ENCODE data around the gene FES. TPM values are rescaled to one million over a fixed set of nuclear protein-coding genes. Genes with fewer than 3 reads are reported as not detected.
"Not testable (repeated sequence)": the region's sequence is repeated elsewhere in the genome, so short reads cannot be mapped to it uniquely, and the experiment has no call there.

The FES gene
- total RNA-seq, 8 experiments from 2014 or later: 0.42 to 5.5 (median 1.3) TPM

GRCh38 chr15:90922712-90923322, 38.5 kb downstream of the FES start:
- in situ Hi-C loops (cut with MboI; ENCODE audit: low pct_unique_long_range_greater_than_20kb in 2 of 9, low sequenced_read_pairs in 9 of 9, unreplicated experiment in 9 of 9); H3K4me3 ChIP-seq; H3K4me1 ChIP-seq (replicated peaks in 1 of 2); H3K27ac ChIP-seq: not testable (repeated sequence)
- peak in 3 of 8 experiments; percentile 23 to 74 (median 50) for ATAC-seq (replicated peaks in 6 of 8)
- WGBS, 10 experiments: 100% methylated on average over 1 to 4 of the region's 7 CpGs; no CpG with 5 or more reads in 6 of the 10 experiments

GRCh38 chr15:90924375-90924774, 40.1 kb downstream of the FES start:
- 58 to 100% (median 94%) methylated on average over 1 to 4 of the region's 5 CpGs; no CpG with 5 or more reads in 2 of the 10 experiments for WGBS, 10 experiments

GRCh38 chr15:90926766-90927165, 42.5 kb downstream of the FES start:
- in situ Hi-C loops (cut with MboI; ENCODE audit: low pct_unique_long_range_greater_than_20kb in 2 of 9, low sequenced_read_pairs in 9 of 9, unreplicated experiment in 9 of 9); H3K27ac ChIP-seq; H3K4me3 ChIP-seq; H3K4me1 ChIP-seq (replicated peaks in 1 of 2); ATAC-seq (replicated peaks in 6 of 8): not testable (repeated sequence)
- WGBS, 10 experiments: 89 to 100% (median 95%) methylated on average over 2 to 7 of the region's 10 CpGs

More at GRCh38 chr15:90924375-90924774, 40.1 kb downstream of the FES start:
- Histone ChIP-seq H3K27ac (no peak overlapping the region), H3K4me3 (no peak overlapping the region), H3K4me1 (replicated peaks in 1 of 2) (no peaks in the 10 kb centered on the region)
- in situ Hi-C loops (cut with MboI; ENCODE audit: low pct_unique_long_range_greater_than_20kb in 2 of 9, low sequenced_read_pairs in 9 of 9, unreplicated experiment in 9 of 9): no loop called here
- ATAC-seq (replicated peaks in 6 of 8): peak in 3 of 8 experiments; percentile 34 to 77 (median 43)

- WGBS, 10 experiments: 86 to 100% (median 100%) methylated on average over 1 to 7 of the region's 7 CpGs; no CpG with 5 or more reads in 2 of the 10 experiments
Observed at GRCh38 chr15:90928106-90928505, 43.8 kb downstream of the FES start.

GRCh38 chr15:90929246-90930019, 45.1 kb downstream of the FES start:
- ATAC-seq (replicated peaks in 6 of 8): peak in 2 of 8 experiments; percentile 1
- H3K27ac ChIP-seq: no peak overlapping the region
- in situ Hi-C loops (cut with MboI; ENCODE audit: low pct_unique_long_range_greater_than_20kb in 2 of 9, low sequenced_read_pairs in 9 of 9, unreplicated experiment in 9 of 9): no loop called here
- 46 to 96% (median 90%) methylated on average over 9 to 21 of the region's 21 CpGs for WGBS, 10 experiments
- no peak overlapping the region for H3K4me3 ChIP-seq
- H3K4me1 ChIP-seq (replicated peaks in 1 of 2): peaks cover 3 to 9% of the 10 kb centered on the region in 2 donors

More at GRCh38 chr15:90928106-90928505, 43.8 kb downstream of the FES start:
- H3K27ac ChIP-seq; ATAC-seq (replicated peaks in 6 of 8); H3K4me3 ChIP-seq; in situ Hi-C loops (cut with MboI; ENCODE audit: low pct_unique_long_range_greater_than_20kb in 2 of 9, low sequenced_read_pairs in 9 of 9, unreplicated experiment in 9 of 9); H3K4me1 ChIP-seq (replicated peaks in 1 of 2): not testable (repeated sequence)

GRCh38 chr15:90930861-90931574, 46.7 kb downstream of the FES start:
- no peak overlapping the region for H3K27ac ChIP-seq
- WGBS, 10 experiments: 39 to 100% (median 86%) methylated on average over 1 to 9 of the region's 15 CpGs; no CpG with 5 or more reads in 3 of the 10 experiments
- no peak for ATAC-seq (replicated peaks in 6 of 8)
- H3K4me1 ChIP-seq (replicated peaks in 1 of 2): peaks cover 5 to 11% of the 10 kb centered on the region in 2 donors
- in situ Hi-C loops (cut with MboI; ENCODE audit: low pct_unique_long_range_greater_than_20kb in 2 of 9, low sequenced_read_pairs in 9 of 9, unreplicated experiment in 9 of 9): no loop called here
- H3K4me3 ChIP-seq: peak overlapping the region in 1 of 5 donors; percentile 61

GRCh38 chr15:90931575-90931827, 47.2 kb downstream of the FES start:
- in situ Hi-C loops (cut with MboI; ENCODE audit: low pct_unique_long_range_greater_than_20kb in 2 of 9, low sequenced_read_pairs in 9 of 9, unreplicated experiment in 9 of 9): no loop called here
- H3K27ac ChIP-seq: no peak overlapping the region
- ATAC-seq (replicated peaks in 6 of 8): no peak
- peak overlapping the region in 4 of 5 donors; percentile 56 to 85 (median 69) for H3K4me3 ChIP-seq
- H3K4me1 ChIP-seq (replicated peaks in 1 of 2): peaks cover 8 to 16% of the 10 kb centered on the region in 2 donors
- WGBS, 10 experiments: 17 to 51% (median 32%) methylated on average over 1 to 6 of the region's 6 CpGs; no CpG with 5 or more reads in 6 of the 10 experiments

- WGBS, 10 experiments: 0 to 80% (median 4%) methylated on average over 1 to 17 of the region's 52 CpGs; no CpG with 5 or more reads in 4 of the 10 experiments
- Histone ChIP-seq H3K4me3 (peak within 1 kb of the TSS; percentile 56 to 85 (median 77)), H3K27ac (peak within 1 kb of the TSS; percentile 7 to 38), H3K4me1 (replicated peaks in 1 of 2) (peaks cover 8 to 18% of the 10 kb centered on the region in 2 donors)
- ATAC-seq (replicated peaks in 6 of 8): peak; percentile 28 to 53 (median 40)
- in situ Hi-C loops (cut with MboI; ENCODE audit: low pct_unique_long_range_greater_than_20kb in 2 of 9, low sequenced_read_pairs in 9 of 9, unreplicated experiment in 9 of 9): no loop called here
Observed at GRCh38 chr15:90931828-90932659, 47.7 kb downstream of the FES start, which contains the start of gene HDDC3. HDDC3 (minus strand) TSS chr15:90932549; CDS start chr15:90932540, 9 bp downstream.

- in situ Hi-C loops (cut with MboI; ENCODE audit: low pct_unique_long_range_greater_than_20kb in 2 of 9, low sequenced_read_pairs in 9 of 9, unreplicated experiment in 9 of 9): no loop called here
- 15 to 80% (median 23%) methylated on average over 1 to 5 of the region's 5 CpGs; no CpG with 5 or more reads in 7 of the 10 experiments for WGBS, 10 experiments
- Histone ChIP-seq H3K4me1 (replicated peaks in 1 of 2) (peaks cover 8 to 18% of the 10 kb centered on the region in 2 donors), H3K27ac (no peak overlapping the region), H3K4me3 (peak overlapping the region; percentile 56 to 85 (median 77))
- no peak for ATAC-seq (replicated peaks in 6 of 8)
Observed at GRCh38 chr15:90932660-90932991, 48.3 kb downstream of the FES start.

- peaks cover 8 to 18% of the 10 kb centered on the region in 2 donors for H3K4me1 ChIP-seq (replicated peaks in 1 of 2)
- in situ Hi-C loops (cut with MboI; ENCODE audit: low pct_unique_long_range_greater_than_20kb in 2 of 9, low sequenced_read_pairs in 9 of 9, unreplicated experiment in 9 of 9): no loop called here
- 0 to 100% (median 0%) methylated on average over 1 of the region's 1 CpG; no CpG with 5 or more reads in 6 of the 10 experiments for WGBS, 10 experiments
- no peak for ATAC-seq (replicated peaks in 6 of 8)
- no peak overlapping the region for H3K27ac ChIP-seq
- no peak overlapping the region for H3K4me3 ChIP-seq
Observed at GRCh38 chr15:90933301-90933700, 49.0 kb downstream of the FES start.

GRCh38 chr15:90934256-90934948, 50.1 kb downstream of the FES start:
- in situ Hi-C loops (cut with MboI; ENCODE audit: low pct_unique_long_range_greater_than_20kb in 2 of 9, low sequenced_read_pairs in 9 of 9, unreplicated experiment in 9 of 9): no loop called here
- ATAC-seq (replicated peaks in 6 of 8): peak; percentile 8 to 52 (median 44)
- 0 to 10% (median 0%) methylated on average over 1 to 4 of the region's 19 CpGs; no CpG with 5 or more reads in 5 of the 10 experiments for WGBS, 10 experiments
- peak overlapping the region in 1 of 2 donors; percentile 17 for H3K27ac ChIP-seq
- peak overlapping the region; percentile 49 to 83 (median 74) for H3K4me3 ChIP-seq
- H3K4me1 ChIP-seq (replicated peaks in 1 of 2): peaks cover 8 to 18% of the 10 kb centered on the region in 2 donors
